Activated T-cell treated with anti-CD3 and anti-CD28 coated beads, Interleukin-2, amount 50 U/mL, for 1 hour (primary cell): ENCODE results near the gene FBXO44.
"Not testable (repeated sequence)": the region's sequence is repeated elsewhere in the genome, so short reads cannot be mapped to it uniquely, and the experiment has no call there.

Experiments
- DNase-seq: peaks from one replicate; pipeline ENCODE4 v3.0.0-alpha.2; 2020

Gene FBXO44

GRCh38 chr1:11654137-11654938 lies at the start of gene FBXO44, which contains the start of gene FBXO2:
TSS of gene FBXO44 (plus strand) at chr1:11654877. CDS start at chr1:11655836, 959 bp downstream.
TSS of gene FBXO2 (minus strand) at chr1:11654429. CDS start at chr1:11654340, 89 bp downstream.
- peak; percentile 78 for DNase-seq

GRCh38 chr1:11606775-11607174 lies 47.9 kb upstream of the FBXO44 start:
- no peak for DNase-seq

- DNase-seq, result not testable (repeated sequence)
These were observed 46.0 kb upstream of the FBXO44 start for GRCh38 chr1:11608596-11609130.

- DNase-seq, result not testable (repeated sequence)
These were observed 45.3 kb upstream of the FBXO44 start for GRCh38 chr1:11609378-11609777.

- no peak for DNase-seq
These were observed 44.0 kb upstream of the FBXO44 start for GRCh38 chr1:11610629-11611180.

- no peak for DNase-seq
These were observed 42.9 kb upstream of the FBXO44 start for GRCh38 chr1:11611638-11612327.

- no peak for DNase-seq
These were observed 41.3 kb upstream of the FBXO44 start for GRCh38 chr1:11613347-11613746.

- no peak for DNase-seq
These were observed 39.6 kb upstream of the FBXO44 start for GRCh38 chr1:11615090-11615489.

- DNase-seq, result no peak
These were observed 37.9 kb upstream of the FBXO44 start for GRCh38 chr1:11616766-11617165.

GRCh38 chr1:11617314-11617713 lies 37.4 kb upstream of the FBXO44 start:
- no peak for DNase-seq

GRCh38 chr1:11617741-11618140 lies 36.9 kb upstream of the FBXO44 start:
- DNase-seq, result no peak

- DNase-seq, result no peak
These were observed 34.3 kb upstream of the FBXO44 start for GRCh38 chr1:11620405-11620804.

- no peak for DNase-seq
These were observed 33.8 kb upstream of the FBXO44 start for GRCh38 chr1:11620924-11621323.

- no peak for DNase-seq
These were observed 32.3 kb upstream of the FBXO44 start for GRCh38 chr1:11622398-11622797.

GRCh38 chr1:11623702-11624101 lies 31.0 kb upstream of the FBXO44 start:
- DNase-seq, result no peak

GRCh38 chr1:11626551-11626950 lies 28.1 kb upstream of the FBXO44 start:
- no peak for DNase-seq

GRCh38 chr1:11628767-11629166 lies 25.9 kb upstream of the FBXO44 start:
- DNase-seq, result no peak

GRCh38 chr1:11629184-11630016 lies 25.3 kb upstream of the FBXO44 start:
- no peak for DNase-seq

GRCh38 chr1:11634365-11635192 lies 20.1 kb upstream of the FBXO44 start:
- no peak for DNase-seq

- no peak for DNase-seq
These were observed 16.6 kb upstream of the FBXO44 start for GRCh38 chr1:11638121-11638520.

GRCh38 chr1:11639372-11639771 lies 15.3 kb upstream of the FBXO44 start:
- DNase-seq, result no peak

- DNase-seq, result no peak
These were observed 14.6 kb upstream of the FBXO44 start for GRCh38 chr1:11640101-11640500.
